Adrenal gland (tissue), 5 donors: Measurements from ENCODE around the gene TMEM39B.

Experiments used
- CTCF ChIP-seq, 6 experiments: fragments of 450-650 bp in 4 of 6; fragments of 200-600 bp in 2 of 6; sonication (generic) in 1 of 6; IDR thresholded peaks; 1 replicate in 5 of 6; 2 replicates in 1 of 6; pipeline versions ENCODE4 v1.5.1 to v1.8.0; 2016 to 2021; ENCODE audit warnings: antibody characterized with exemption in 6 of 6, mild to moderate bottlenecking in 2 of 6, moderate library complexity in 1 of 6
- POLR2A ChIP-seq, 2 donors: fragments of 450-650 bp; IDR thresholded peaks; one replicate each; pipeline ENCODE4 v1.6.1; 2017; ENCODE audit warnings: antibody characterized with exemption in 2 of 2, mild to moderate bottlenecking in 2 of 2, moderate library complexity in 1 of 2
- donor health status: DM: no; HTN: no; CAD: no.

GRCh38 chr1:32077451-32077850 lies 4.7 kb downstream of the TMEM39B start:
- no peak for TF ChIP-seq CTCF (IDR thresholded peaks at IDR 0.05)
- no peak for TF ChIP-seq POLR2A (IDR thresholded peaks at IDR 0.05)
